ENCODE measurements around the gene ARMC8.

Gene ARMC8

DNA sequence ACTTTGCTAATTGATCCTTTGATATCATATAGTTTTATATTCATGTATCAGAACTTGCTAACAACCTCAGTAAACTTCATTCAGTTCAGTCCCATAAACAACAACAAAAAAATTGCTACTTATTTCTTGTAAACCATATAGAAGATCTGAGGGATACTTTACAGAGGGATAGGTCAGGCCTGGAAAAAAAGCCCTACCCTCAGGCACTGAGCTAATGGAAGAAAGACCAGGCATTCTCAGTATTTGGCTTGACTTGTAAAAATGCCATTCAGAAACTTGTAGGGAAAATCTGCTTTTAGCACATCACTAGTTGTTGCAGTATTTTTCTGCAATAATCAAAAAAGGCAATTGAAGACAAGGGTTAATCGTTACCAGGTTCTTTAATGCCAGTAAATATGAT lies 33.1 kb downstream of the ARMC8 start:
- H3K4me1 Mint-ChIP-seq, result peaks cover 38% of the 10 kb centered on the region
- no peak for DNase-seq (ENCODE audit: low spot score in 2 of 2)
- ATAC-seq, result no peak
- peaks cover 44% of the 10 kb centered on the region for H3K36me3 Mint-ChIP-seq
- no peak overlapping the region for H3K27ac Mint-ChIP-seq
- H3K9me3 Mint-ChIP-seq, result no peaks in the 10 kb centered on the region
- no peak overlapping the region for H3K4me3 Mint-ChIP-seq

DNA sequence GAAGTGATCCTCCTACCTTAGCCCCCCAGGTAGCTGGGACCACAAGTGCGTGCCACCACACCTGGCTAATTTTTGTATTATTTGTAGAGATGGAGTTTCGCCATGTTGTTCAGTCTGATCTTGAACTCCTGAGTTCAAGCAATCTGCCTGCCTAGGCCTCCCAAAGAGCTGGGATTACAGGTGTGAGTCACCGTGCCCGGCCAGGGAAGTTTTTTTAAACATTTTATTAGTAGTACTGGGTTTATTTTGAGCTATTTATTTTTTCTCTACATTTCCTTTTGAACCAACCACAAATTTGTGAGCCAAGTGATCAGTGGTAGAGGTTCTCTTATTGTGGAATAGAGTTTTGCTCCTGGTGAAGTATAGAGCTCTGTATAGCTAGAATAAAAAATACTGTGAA lies 33.7 kb downstream of the ARMC8 start:
- DNase-seq (ENCODE audit: low spot score in 2 of 2) (no peak), ATAC-seq (no peak)
- H3K27ac Mint-ChIP-seq, result peak overlapping the region; percentile 38
- H3K4me1 Mint-ChIP-seq, result peaks cover 38% of the 10 kb centered on the region
- peaks cover 44% of the 10 kb centered on the region for H3K36me3 Mint-ChIP-seq
- no peak overlapping the region for H3K4me3 Mint-ChIP-seq
- no peaks in the 10 kb centered on the region for H3K9me3 Mint-ChIP-seq

DNA sequence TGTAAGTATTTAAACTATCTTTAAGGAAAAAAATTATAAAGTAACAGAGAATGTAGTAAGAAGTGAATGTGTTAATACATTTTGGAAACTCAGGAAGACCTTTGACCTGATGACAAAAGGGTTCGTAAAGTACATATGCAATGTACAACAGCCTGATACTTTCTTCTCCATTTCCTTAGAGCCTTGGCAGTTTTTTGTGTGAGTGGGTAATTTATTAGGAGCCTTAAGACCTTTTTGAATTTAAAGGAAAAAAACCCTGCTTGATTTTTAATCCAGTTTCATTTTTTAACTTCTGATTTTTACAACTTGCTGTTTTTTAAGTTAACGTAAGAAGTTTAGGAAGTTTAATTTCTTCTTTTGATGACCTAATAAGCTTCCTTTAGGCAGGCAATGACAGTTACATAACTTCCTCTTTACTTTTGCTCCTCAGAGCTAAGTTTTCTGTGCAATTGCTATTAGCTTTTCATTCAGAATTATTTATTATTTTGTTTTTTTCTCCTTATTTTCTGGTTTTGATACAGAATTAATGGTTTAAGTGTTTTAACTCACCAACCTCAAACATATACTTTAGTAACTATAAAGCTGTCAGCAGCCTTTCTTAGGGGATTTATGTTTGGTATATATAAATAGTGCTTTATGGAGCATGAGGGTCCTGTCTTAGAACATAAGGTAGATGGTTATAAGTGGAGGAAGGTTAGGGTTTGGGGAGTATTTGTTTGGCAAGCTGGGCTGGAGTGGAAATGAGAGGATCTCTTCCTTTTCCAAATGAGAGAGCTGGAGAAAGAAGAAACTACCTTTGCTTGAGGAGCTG lies 35.2 kb downstream of the ARMC8 start:
- peaks cover 36% of the 10 kb centered on the region for H3K4me1 Mint-ChIP-seq
- ATAC-seq (no peak), DNase-seq (ENCODE audit: low spot score in 2 of 2) (no peak)
- H3K9me3 Mint-ChIP-seq, result no peaks in the 10 kb centered on the region
- H3K4me3 Mint-ChIP-seq, result no peak overlapping the region
- H3K27ac Mint-ChIP-seq, result peak overlapping the region; percentile 52
- peaks cover 52% of the 10 kb centered on the region for H3K36me3 Mint-ChIP-seq

DNA sequence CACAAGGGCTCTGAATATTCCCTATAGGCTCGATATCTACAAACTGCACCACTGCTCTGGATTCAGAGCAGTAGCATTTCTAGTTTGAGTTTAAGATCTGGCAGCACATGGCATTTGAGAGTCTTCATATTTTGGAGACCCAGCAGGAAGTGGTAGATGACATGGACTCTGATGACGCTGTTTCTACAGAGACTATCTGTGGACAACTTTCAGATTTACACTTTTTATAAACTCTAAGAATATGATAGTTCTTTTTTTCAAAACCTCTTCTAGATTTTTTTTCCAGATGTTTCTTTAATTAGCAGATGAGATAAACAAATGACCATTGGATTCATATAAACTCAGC lies 35.8 kb downstream of the ARMC8 start:
- peaks cover 58% of the 10 kb centered on the region for H3K36me3 Mint-ChIP-seq
- peak overlapping the region; percentile 52 for H3K27ac Mint-ChIP-seq
- ATAC-seq (peak; percentile 75), DNase-seq (ENCODE audit: low spot score in 2 of 2) (no peak)
- peaks cover 31% of the 10 kb centered on the region for H3K4me1 Mint-ChIP-seq
- no peaks in the 10 kb centered on the region for H3K9me3 Mint-ChIP-seq
- no peak overlapping the region for H3K4me3 Mint-ChIP-seq

DNA sequence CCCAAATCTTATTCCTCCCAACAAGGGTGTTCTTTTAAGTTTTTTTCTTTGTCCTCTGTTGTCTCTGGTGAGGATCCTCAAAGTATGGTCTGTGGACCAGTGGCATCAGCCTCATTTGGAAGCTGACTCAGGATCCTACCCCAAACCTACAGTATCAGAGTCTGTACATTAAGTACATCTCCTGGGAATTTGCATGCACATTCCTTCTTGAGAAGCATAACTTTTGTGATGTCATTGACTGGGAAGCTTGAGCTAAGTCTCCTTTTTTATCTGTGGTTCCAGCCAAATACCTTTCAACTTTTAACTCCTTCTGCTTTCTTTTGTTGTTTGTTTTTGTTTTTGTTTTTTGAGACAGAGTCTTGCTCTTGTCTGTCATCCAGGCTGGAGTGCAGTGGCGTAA lies 40.5 kb downstream of the ARMC8 start:
- Mint-ChIP-seq H3K4me1 (peaks cover 6% of the 10 kb centered on the region), H3K27ac (peak overlapping the region; percentile 78), H3K9me3 (no peaks in the 10 kb centered on the region), H3K4me3 (no peak overlapping the region), H3K36me3 (peaks cover 99% of the 10 kb centered on the region)
- ATAC-seq (no peak), DNase-seq (ENCODE audit: low spot score in 2 of 2) (no peak)

DNA sequence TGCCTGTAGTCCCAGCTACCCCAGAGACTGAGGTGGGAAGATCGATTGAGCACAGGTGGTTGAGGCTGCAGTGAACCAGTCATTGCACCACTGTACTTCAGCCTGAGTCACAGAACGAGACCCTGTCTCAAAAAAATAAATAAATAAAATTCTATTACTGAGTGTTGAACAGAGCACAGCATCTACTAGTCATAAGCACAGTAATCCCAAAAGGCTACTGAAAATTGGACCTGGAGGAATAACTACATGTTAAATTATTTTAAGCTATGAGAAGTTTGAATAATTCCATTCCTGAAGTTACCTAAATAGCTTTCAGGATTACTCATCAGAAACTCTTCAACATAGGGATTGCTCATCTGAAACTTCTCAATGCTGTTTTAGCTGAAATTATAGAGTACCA lies 43.4 kb downstream of the ARMC8 start:
- Mint-ChIP-seq H3K4me1 (peaks cover 21% of the 10 kb centered on the region), H3K36me3 (peaks cover 95% of the 10 kb centered on the region), H3K4me3 (no peak overlapping the region), H3K9me3 (no peaks in the 10 kb centered on the region), H3K27ac (no peak overlapping the region)
- ATAC-seq (peak; percentile 55), DNase-seq (ENCODE audit: low spot score in 2 of 2) (no peak)

DNA sequence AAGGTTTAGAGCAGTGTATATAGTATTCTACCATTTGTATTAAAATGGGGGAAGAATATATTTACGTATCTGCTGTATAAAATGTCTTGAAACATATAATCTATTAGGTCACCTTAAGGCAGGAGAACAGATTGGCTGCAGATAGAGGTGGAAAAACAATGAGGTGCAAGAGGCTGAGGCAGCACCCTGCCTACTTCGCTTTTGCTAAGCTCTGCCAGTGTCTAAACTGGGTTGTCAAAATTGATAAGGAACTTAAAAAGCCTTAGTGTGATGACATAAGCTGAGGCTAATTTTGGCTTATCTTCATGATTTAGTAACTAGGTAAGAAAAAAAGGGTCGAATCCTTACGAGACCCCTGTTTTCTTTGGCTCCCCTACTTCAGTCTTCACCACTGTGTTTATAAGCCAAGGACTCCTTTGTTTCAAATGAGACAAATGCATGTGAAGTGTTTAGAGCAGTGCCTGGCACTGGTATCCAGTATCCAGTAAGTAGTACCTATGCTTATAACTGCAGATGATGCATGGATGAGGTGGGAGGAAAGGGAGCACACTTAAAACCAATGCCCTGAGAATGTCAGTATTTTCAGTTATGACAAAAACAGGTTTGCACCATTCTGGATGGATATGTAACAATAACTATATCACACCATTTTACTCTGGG lies 45.7 kb downstream of the ARMC8 start:
- ATAC-seq, result no peak
- peaks cover 21% of the 10 kb centered on the region for H3K4me1 Mint-ChIP-seq
- peaks cover 95% of the 10 kb centered on the region for H3K36me3 Mint-ChIP-seq
- DNase-seq (ENCODE audit: low spot score in 2 of 2), result no peak
- no peak overlapping the region for H3K4me3 Mint-ChIP-seq
- H3K9me3 Mint-ChIP-seq, result no peaks in the 10 kb centered on the region
- H3K27ac Mint-ChIP-seq, result no peak overlapping the region

DNA sequence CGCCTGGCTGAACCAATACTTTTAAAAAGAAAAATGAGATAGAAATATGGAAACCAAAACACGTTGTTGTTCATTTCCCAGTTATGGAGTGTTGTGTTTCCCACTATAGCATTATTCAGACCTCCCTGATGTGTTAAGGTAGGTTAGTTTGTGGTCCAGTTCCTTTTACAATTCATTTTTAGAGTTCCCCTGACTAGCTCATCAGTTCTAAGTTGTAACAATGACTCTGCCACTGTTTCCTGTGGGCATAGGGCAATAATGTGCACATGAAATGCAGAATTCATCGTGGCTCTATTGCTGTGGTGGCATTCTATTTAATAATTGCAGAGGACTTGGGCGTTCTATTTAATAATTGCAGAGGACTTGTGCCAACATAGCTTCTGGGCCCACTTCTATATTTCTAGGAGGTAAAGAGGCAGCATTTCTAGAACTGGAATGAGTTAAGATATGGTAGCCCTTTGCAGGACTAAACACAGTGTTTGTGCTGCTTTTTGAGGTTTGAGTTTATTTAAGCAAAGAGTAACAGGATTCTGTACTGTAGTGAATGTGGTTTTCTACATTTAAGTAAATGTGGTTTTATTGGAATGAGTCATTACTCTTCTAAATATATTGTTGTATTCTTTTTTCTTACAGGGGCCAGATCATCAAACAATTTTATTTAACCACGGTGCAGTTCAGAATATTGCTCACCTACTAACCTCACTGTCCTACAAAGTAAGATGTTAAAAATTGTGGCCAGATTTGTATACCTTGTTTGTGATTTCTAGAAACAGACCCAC lies 47.5 kb downstream of the ARMC8 start:
- DNase-seq (ENCODE audit: low spot score in 2 of 2) (no peak), ATAC-seq (peak; percentile 90)
- Mint-ChIP-seq H3K4me3 (no peak overlapping the region), H3K27ac (peak overlapping the region; percentile 66), H3K9me3 (no peaks in the 10 kb centered on the region), H3K36me3 (peaks cover 95% of the 10 kb centered on the region), H3K4me1 (peaks cover 21% of the 10 kb centered on the region)

DNA sequence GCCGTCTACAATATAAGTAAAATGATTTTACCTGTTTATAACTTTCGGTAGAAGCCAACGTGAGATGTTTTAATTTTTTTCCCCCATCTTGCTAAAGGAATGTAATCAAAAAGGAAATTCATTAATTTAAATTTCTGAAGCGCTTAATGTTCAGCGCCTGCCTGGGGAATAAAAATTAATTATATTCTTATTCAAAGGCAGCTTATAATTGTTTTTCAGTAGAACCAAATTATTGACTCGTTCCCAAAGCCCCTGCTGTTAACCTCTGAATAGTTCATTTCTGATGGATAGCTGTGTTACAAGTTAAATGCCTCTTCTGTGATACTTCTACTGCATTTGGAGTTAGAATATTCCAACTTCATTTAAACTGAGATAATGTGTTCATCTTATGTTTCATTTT lies 51.6 kb downstream of the ARMC8 start:
- ATAC-seq (no peak), DNase-seq (ENCODE audit: low spot score in 2 of 2) (no peak)
- H3K36me3 Mint-ChIP-seq, result peaks cover 84% of the 10 kb centered on the region
- no peak overlapping the region for H3K4me3 Mint-ChIP-seq
- peaks cover 14% of the 10 kb centered on the region for H3K4me1 Mint-ChIP-seq
- no peak overlapping the region for H3K27ac Mint-ChIP-seq
- no peaks in the 10 kb centered on the region for H3K9me3 Mint-ChIP-seq

DNA sequence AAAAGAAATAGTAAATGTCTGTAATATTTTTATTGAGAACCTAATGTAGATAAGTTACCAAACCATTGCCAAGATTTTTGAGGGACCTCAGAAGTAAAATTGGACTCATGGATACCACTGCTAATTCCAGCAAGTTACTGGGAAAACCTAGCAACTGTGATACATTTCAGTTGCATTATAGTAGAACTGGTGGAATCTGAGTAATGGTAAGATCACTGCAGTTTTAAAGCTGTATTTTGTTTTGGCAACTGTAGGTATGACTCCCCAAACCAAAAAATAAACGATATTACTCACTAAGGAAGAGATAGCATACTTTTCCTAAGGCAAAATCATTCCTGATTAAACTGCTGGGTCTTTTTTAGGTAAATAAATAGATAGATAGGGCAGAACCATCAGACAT lies 54.0 kb downstream of the ARMC8 start:
- Mint-ChIP-seq H3K27ac (no peak overlapping the region), H3K36me3 (peaks cover 84% of the 10 kb centered on the region), H3K4me3 (no peak overlapping the region), H3K4me1 (no peaks in the 10 kb centered on the region), H3K9me3 (no peaks in the 10 kb centered on the region)
- no peak for DNase-seq (ENCODE audit: low spot score in 2 of 2)
- no peak for ATAC-seq

DNA sequence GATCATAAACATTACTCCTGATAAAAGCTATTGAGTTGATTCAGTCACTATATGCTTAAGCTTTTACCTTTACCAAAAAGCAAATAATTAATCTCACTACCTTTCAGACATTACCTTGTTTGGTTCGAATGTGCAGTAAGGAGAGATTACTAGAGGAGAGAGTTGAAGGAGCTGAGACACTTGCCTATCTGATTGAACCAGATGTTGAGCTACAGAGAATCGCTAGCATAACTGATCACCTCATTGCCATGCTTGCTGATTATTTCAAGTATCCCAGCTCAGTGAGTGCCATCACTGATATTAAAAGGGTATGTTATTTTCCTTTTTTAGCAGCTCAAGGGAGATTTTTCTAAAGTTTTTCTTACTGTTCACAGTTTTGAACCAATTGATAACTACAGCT lies 54.6 kb downstream of the ARMC8 start:
- Mint-ChIP-seq H3K4me3 (no peak overlapping the region), H3K27ac (no peak overlapping the region), H3K9me3 (no peaks in the 10 kb centered on the region), H3K4me1 (no peaks in the 10 kb centered on the region), H3K36me3 (peaks cover 80% of the 10 kb centered on the region)
- ATAC-seq, result no peak
- DNase-seq (ENCODE audit: low spot score in 2 of 2), result no peak

DNA sequence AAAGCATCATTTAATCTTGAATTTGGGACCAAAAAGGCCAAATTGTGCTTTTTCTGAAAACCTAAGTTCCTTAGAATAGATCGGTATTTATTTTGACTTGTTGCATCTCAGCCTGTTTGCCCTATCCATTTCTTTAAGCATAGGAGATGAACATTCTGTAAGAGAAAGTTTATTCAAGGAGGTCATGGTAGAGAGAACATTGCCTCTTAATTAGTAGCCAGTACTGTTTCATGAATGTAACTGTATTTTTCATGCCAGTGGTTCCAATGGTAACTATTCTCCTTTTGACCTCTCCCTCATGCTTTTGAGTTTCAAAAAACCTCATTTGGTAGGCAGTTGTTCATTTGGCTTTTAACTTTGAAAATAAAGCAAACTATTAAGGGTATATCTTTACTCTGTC lies 55.4 kb downstream of the ARMC8 start:
- H3K36me3 Mint-ChIP-seq, result peaks cover 79% of the 10 kb centered on the region
- H3K9me3 Mint-ChIP-seq, result no peaks in the 10 kb centered on the region
- H3K4me3 Mint-ChIP-seq, result no peak overlapping the region
- no peak for DNase-seq (ENCODE audit: low spot score in 2 of 2)
- ATAC-seq, result no peak
- no peaks in the 10 kb centered on the region for H3K4me1 Mint-ChIP-seq
- H3K27ac Mint-ChIP-seq, result no peak overlapping the region

DNA sequence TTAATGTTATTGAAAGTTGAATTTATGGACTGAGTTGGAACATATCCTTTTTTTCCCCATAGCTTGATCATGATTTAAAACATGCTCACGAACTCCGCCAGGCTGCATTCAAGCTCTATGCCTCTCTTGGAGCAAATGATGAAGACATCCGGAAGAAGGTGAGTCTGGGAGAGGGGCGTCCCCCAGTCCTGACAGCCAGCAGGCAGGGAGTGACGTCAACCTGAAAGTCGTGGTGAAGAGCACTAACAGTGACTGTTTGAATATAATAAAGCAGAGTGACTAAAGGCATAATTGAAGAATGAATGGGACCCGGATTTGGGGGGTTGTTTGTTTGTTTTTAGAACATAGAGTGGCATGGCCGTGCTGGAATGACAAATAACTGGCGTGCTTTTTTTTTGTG lies 57.9 kb downstream of the ARMC8 start:
- Mint-ChIP-seq H3K4me3 (no peak overlapping the region), H3K4me1 (no peaks in the 10 kb centered on the region), H3K36me3 (peaks cover 70% of the 10 kb centered on the region), H3K9me3 (no peaks in the 10 kb centered on the region), H3K27ac (no peak overlapping the region)
- no peak for DNase-seq (ENCODE audit: low spot score in 2 of 2)
- peak; percentile 74 for ATAC-seq

DNA sequence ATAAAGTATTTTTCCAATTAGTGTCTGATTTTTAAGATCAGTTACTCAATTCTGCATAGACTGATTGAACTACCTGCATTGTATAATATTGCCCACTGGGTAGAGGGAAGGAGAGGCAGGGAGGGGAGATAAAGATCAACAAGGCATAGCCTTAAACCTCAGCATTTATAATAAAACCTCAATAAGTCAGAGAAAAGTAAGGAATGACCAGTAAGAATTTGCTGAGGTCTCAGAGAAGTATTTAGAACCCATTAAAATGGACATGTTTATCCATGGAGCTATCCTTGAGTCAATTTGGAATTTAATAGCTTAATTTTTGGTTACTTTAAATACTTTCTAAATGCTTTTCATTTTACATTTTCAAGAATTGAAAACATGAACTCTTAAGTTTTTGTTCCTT lies 62.5 kb downstream of the ARMC8 start:
- H3K27ac Mint-ChIP-seq, result no peak overlapping the region
- ATAC-seq (no peak), DNase-seq (ENCODE audit: low spot score in 2 of 2) (no peak)
- H3K36me3 Mint-ChIP-seq, result peaks cover 39% of the 10 kb centered on the region
- H3K4me1 Mint-ChIP-seq, result peaks cover 6% of the 10 kb centered on the region
- H3K4me3 Mint-ChIP-seq, result no peak overlapping the region
- no peaks in the 10 kb centered on the region for H3K9me3 Mint-ChIP-seq

DNA sequence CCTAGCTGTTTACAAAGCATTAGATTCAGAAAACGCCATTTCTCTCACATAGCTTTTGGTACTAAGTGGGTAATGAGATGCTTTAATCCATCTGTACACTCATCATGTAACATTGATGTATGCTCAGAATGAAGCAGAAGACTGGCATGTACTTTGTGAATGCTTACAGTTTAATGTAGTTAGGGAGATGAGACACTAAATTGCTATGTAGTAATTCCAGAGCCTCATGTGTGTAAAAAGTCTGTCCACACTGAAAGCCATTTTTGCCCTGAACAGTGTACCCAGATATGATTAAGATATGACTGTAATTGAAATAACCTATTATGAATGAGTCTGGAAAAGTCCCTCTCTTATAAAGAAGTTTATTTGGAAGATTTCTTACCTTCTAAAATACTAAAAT lies 66.5 kb downstream of the ARMC8 start:
- no peaks in the 10 kb centered on the region for H3K9me3 Mint-ChIP-seq
- no peak for ATAC-seq
- H3K4me3 Mint-ChIP-seq, result no peak overlapping the region
- DNase-seq (ENCODE audit: low spot score in 2 of 2), result no peak
- H3K36me3 Mint-ChIP-seq, result peaks cover 13% of the 10 kb centered on the region
- peaks cover 6% of the 10 kb centered on the region for H3K4me1 Mint-ChIP-seq
- no peak overlapping the region for H3K27ac Mint-ChIP-seq

DNA sequence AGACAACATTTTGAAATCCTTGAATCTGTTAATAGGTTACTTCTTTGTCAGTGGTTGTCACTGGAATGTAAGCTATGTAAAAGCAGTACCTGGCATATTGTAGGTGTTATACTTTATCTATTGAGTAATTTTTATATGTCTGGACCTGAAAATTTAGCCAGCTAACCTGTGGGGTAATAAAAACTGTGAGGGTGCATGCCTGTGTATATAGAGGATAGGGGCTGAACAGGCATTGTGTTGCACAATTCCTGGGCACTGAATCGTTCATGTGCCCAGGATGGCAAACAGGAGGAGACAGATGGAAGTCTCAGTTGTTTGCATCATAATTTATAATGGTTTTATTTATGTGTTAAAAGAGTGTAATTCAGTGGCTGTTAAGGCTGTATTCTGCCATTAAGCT lies 67.1 kb downstream of the ARMC8 start:
- ATAC-seq, result no peak
- Mint-ChIP-seq H3K9me3 (no peaks in the 10 kb centered on the region), H3K4me3 (no peak overlapping the region), H3K27ac (no peak overlapping the region), H3K4me1 (peaks cover 6% of the 10 kb centered on the region), H3K36me3 (peaks cover 11% of the 10 kb centered on the region)
- DNase-seq (ENCODE audit: low spot score in 2 of 2), result no peak
